ENCODE measurements around the gene ITGB5.

- TF ChIP-seq POLR2A (IDR thresholded peaks at IDR 0.05; ENCODE audit: low read length), result no peak
- TF ChIP-seq GATA1 (IDR thresholded peaks at IDR 0.05; ENCODE audit: low read depth, low read length), result no peak
Measured at GRCh38 chr3:124714223-124714853, 172.8 kb downstream of the ITGB5 start.
